Panc1 (cell line): ENCODE results near the gene TFEB.

ENCODE experiments used
- POLR2AphosphoS5 ChIP-seq: IDR thresholded peaks from 2 replicates; pipeline ENCODE4 v1.6.1; 2012; ENCODE audit warnings: mild to moderate bottlenecking, low read depth, low read length, moderate library complexity
- SIN3A ChIP-seq: IDR thresholded peaks from 2 replicates; pipeline ENCODE4 v1.6.1; 2012; ENCODE audit warnings: low read depth, mild to moderate bottlenecking, low read length, moderate library complexity, borderline replicate concordance; ENCODE audit not compliant: insufficient read depth
- TF ChIP-seq, protein P1 (sequence below): fragments of 450-650 bp; IDR thresholded peaks from 2 replicates; pipeline ENCODE4 v1.5.1; 2017; ENCODE audit warnings: mild to moderate bottlenecking
- TF ChIP-seq, protein P2 (sequence below), 2 experiments: IDR thresholded peaks; 2 replicates each; pipeline ENCODE4 v1.6.1; 2011 to 2012; ENCODE audit warnings: low read depth in 2 of 2, control low read depth in 1 of 2, low read length in 1 of 2, mild to moderate bottlenecking in 1 of 2, moderate library complexity in 1 of 2; ENCODE audit not compliant: insufficient read depth in 1 of 2

DNA sequence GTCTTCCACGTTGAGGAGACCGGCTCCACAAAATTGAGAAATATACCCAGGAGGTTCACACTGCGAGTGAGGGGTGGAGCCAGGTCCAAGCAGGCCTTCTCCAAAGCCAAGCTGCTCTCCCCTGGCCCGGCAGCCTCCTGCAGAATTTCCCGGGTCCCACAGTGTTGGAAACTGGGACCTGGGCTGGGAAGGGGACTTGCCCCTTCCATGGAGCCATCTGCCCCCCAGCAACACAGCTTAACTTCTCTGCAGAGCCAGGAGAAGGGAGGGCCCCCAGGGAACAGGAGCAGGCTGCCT, 61.8 kb downstream of the TFEB start:
- TF ChIP-seq, protein P1, sequence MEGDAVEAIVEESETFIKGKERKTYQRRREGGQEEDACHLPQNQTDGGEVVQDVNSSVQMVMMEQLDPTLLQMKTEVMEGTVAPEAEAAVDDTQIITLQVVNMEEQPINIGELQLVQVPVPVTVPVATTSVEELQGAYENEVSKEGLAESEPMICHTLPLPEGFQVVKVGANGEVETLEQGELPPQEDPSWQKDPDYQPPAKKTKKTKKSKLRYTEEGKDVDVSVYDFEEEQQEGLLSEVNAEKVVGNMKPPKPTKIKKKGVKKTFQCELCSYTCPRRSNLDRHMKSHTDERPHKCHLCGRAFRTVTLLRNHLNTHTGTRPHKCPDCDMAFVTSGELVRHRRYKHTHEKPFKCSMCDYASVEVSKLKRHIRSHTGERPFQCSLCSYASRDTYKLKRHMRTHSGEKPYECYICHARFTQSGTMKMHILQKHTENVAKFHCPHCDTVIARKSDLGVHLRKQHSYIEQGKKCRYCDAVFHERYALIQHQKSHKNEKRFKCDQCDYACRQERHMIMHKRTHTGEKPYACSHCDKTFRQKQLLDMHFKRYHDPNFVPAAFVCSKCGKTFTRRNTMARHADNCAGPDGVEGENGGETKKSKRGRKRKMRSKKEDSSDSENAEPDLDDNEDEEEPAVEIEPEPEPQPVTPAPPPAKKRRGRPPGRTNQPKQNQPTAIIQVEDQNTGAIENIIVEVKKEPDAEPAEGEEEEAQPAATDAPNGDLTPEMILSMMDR = no peak
- TF ChIP-seq SIN3A (no peak), POLR2AphosphoS5 (no peak)
- TF ChIP-seq, protein P2, sequence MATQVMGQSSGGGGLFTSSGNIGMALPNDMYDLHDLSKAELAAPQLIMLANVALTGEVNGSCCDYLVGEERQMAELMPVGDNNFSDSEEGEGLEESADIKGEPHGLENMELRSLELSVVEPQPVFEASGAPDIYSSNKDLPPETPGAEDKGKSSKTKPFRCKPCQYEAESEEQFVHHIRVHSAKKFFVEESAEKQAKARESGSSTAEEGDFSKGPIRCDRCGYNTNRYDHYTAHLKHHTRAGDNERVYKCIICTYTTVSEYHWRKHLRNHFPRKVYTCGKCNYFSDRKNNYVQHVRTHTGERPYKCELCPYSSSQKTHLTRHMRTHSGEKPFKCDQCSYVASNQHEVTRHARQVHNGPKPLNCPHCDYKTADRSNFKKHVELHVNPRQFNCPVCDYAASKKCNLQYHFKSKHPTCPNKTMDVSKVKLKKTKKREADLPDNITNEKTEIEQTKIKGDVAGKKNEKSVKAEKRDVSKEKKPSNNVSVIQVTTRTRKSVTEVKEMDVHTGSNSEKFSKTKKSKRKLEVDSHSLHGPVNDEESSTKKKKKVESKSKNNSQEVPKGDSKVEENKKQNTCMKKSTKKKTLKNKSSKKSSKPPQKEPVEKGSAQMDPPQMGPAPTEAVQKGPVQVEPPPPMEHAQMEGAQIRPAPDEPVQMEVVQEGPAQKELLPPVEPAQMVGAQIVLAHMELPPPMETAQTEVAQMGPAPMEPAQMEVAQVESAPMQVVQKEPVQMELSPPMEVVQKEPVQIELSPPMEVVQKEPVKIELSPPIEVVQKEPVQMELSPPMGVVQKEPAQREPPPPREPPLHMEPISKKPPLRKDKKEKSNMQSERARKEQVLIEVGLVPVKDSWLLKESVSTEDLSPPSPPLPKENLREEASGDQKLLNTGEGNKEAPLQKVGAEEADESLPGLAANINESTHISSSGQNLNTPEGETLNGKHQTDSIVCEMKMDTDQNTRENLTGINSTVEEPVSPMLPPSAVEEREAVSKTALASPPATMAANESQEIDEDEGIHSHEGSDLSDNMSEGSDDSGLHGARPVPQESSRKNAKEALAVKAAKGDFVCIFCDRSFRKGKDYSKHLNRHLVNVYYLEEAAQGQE (IDR thresholded peaks at IDR 0.05; ENCODE audit: insufficient read depth in 1 of 2, low read depth in 2 of 2, low read length in 1 of 2) = no peak
